Loucy (cell line): ENCODE data around the gene MYO1H.

Experiments
- CTCF ChIP-seq: fragments of 200-600 bp; sonication (generic); conservative IDR thresholded peaks from 2 replicates; pipeline ENCODE4 v1.5.1; 2014; ENCODE audit warnings: mild to moderate bottlenecking, antibody characterized with exemption, low read length
- EZH2phosphoT487 ChIP-seq: fragments of 200-600 bp; IDR thresholded peaks from 2 replicates; pipeline ENCODE4 v1.6.1; 2018; ENCODE audit warnings: antibody characterized with exemption, mild to moderate bottlenecking, moderate library complexity, borderline replicate concordance

GRCh38 chr12:109433618-109434017 lies 85.9 kb downstream of the MYO1H start:
- TF ChIP-seq CTCF, result peak; percentile 53
- TF ChIP-seq EZH2phosphoT487, result no peak
